NT2/D1 (cell line): ENCODE measurements around the gene CABP4.

Source experiments
- DNase-seq: peaks from one replicate; pipeline ENCODE4 v3.0.0-alpha.2; 2011; ENCODE audit warnings: low read depth, low spot score
- H3K27me3 ChIP-seq: 2 replicates; pipeline ENCODE4 v1.6.0; 2011; ENCODE audit warnings: mild to moderate bottlenecking; ENCODE audit not compliant: insufficient read length, insufficient read depth
- H3K36me3 ChIP-seq: 2 replicates; pipeline ENCODE4 v1.6.1; 2011; ENCODE audit warnings: mild to moderate bottlenecking, low read length, mixed read lengths; ENCODE audit not compliant: insufficient read depth, insufficient read length
- H3K4me1 ChIP-seq: 2 replicates; pipeline ENCODE4 v1.5.1; 2011; ENCODE audit not compliant: insufficient read depth, insufficient read length
- H3K4me3 ChIP-seq: 2 replicates; pipeline ENCODE4 v1.5.1; 2011; ENCODE audit warnings: low read depth; ENCODE audit not compliant: insufficient read length
- H3K9ac ChIP-seq: 2 replicates; pipeline ENCODE4 v1.6.0; 2011; ENCODE audit warnings: low read depth; ENCODE audit not compliant: insufficient read length
- H3K9me3 ChIP-seq: 2 replicates; pipeline ENCODE4 v1.5.1; 2011; ENCODE audit warnings: mild to moderate bottlenecking, low read length; ENCODE audit not compliant: insufficient read depth
- SUZ12 ChIP-seq: IDR thresholded peaks from 2 replicates; pipeline ENCODE4 v1.6.1; 2011; ENCODE audit not compliant: insufficient read length, insufficient read depth; ENCODE audit errors: extremely low read depth
- YY1 ChIP-seq: IDR thresholded peaks from 2 replicates; pipeline ENCODE4 v1.6.1; 2011; ENCODE audit not compliant: insufficient read length, insufficient read depth
- ZNF274 ChIP-seq: IDR thresholded peaks from 2 replicates; pipeline ENCODE4 v1.6.1; 2011; ENCODE audit warnings: mild to moderate bottlenecking, low read depth, low read length

Gene CABP4

GRCh38 chr11:67455054-67455453 lies at the start of gene CABP4:
TSS of gene CABP4 (plus strand) at chr11:67455354. CDS start at chr11:67455424, 70 bp downstream.
- no peak for DNase-seq
- no peak for TF ChIP-seq YY1
- no peak for TF ChIP-seq SUZ12
- no peak for TF ChIP-seq ZNF274
- H3K4me1 ChIP-seq, result peaks cover 16% of the 10 kb centered on the region
- H3K4me3 ChIP-seq, result no peak within 1 kb of the TSS
- peak within 1 kb of the TSS; percentile 62 for H3K9ac ChIP-seq
- H3K36me3 ChIP-seq, result no peaks in the 10 kb centered on the region
- no peaks in the 10 kb centered on the region for H3K9me3 ChIP-seq
- H3K27me3 ChIP-seq, result peaks cover 6% of the 10 kb centered on the region

- Histone ChIP-seq H3K4me1 (peaks cover 38% of the 10 kb centered on the region), H3K9ac (no peak overlapping the region), H3K27me3 (peaks cover 38% of the 10 kb centered on the region), H3K9me3 (no peaks in the 10 kb centered on the region), H3K36me3 (peaks cover under 1% of the 10 kb centered on the region), H3K4me3 (no peak overlapping the region)
- no peak for TF ChIP-seq YY1
- DNase-seq, result no peak
Observed at GRCh38 chr11:67405688-67406339, 49.3 kb upstream of the CABP4 start.

DNA sequence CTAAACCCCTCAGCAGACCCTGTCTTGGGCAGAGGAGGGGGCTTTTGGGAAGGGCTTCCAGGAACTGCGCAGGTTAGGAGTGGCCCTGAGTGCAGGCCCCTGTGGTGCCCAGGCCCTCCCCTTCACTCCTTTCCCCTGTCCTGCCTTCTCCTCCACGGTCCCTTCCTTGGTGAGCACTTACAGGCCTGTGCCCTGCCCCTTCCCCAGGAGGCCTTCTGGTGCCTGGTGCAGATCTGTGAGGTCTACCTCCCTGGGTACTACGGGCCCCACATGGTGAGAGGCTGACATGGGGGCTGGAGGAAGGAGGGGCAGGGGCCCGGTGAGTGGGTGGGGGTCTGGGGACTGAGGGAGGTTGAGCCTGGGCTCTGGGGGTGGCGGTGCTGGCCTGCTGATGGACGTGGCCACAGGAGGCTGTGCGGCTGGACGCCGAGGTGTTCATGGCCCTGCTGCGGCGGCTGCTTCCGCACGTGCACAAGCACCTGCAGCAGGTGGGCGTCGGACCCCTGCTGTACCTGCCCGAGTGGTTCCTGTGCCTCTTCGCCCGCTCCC lies 48.7 kb upstream of the CABP4 start:
- H3K27me3 ChIP-seq, result peaks cover 39% of the 10 kb centered on the region
- H3K9me3 ChIP-seq, result no peaks in the 10 kb centered on the region
- no peaks in the 10 kb centered on the region for H3K36me3 ChIP-seq
- no peak overlapping the region for H3K9ac ChIP-seq
- TF ChIP-seq YY1, result no peak
- TF ChIP-seq SUZ12, result no peak
- no peak for TF ChIP-seq ZNF274
- H3K4me3 ChIP-seq, result no peak overlapping the region
- no peak for DNase-seq
- H3K4me1 ChIP-seq, result peaks cover 44% of the 10 kb centered on the region

DNA sequence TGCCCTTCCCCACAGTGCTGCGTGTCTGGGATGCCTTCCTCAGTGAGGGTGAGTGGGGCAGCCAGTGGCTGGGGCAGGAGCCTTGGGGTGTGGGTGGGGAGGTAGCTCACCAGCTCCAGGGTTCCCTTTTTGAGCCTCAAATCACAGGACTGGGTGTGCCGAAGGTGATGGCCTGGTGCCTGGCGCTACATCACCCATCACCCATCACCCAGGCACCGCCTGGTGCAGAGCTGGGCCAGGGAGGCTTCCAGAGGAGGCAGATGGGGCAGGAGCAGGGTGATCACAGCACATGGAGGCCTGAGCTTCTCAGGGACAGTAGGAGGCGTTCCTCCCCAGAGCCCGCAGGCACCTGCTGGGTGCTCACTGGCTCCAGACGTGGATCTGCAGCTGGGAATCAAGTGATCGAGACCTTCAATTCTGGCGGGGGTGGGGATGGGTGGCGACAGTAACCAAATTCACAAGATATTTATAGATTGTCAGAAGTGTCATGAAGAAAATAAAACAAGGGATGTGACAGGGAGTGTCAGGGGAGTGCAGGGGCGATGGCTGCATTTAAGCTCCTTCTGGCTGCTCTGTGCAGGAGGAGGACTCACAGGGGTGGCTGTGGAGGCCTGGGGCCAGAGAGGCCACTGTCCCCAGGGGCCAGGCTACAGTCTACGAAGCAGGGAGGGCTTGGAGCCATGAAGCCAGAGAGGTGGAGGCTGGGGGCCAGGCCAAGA lies 48.0 kb upstream of the CABP4 start:
- peaks cover 45% of the 10 kb centered on the region for H3K27me3 ChIP-seq
- no peak for TF ChIP-seq YY1
- no peak for TF ChIP-seq ZNF274
- no peak for TF ChIP-seq SUZ12
- no peak overlapping the region for H3K4me3 ChIP-seq
- no peak overlapping the region for H3K9ac ChIP-seq
- no peaks in the 10 kb centered on the region for H3K36me3 ChIP-seq
- no peak for DNase-seq
- H3K4me1 ChIP-seq, result peaks cover 45% of the 10 kb centered on the region
- H3K9me3 ChIP-seq, result no peaks in the 10 kb centered on the region

DNA sequence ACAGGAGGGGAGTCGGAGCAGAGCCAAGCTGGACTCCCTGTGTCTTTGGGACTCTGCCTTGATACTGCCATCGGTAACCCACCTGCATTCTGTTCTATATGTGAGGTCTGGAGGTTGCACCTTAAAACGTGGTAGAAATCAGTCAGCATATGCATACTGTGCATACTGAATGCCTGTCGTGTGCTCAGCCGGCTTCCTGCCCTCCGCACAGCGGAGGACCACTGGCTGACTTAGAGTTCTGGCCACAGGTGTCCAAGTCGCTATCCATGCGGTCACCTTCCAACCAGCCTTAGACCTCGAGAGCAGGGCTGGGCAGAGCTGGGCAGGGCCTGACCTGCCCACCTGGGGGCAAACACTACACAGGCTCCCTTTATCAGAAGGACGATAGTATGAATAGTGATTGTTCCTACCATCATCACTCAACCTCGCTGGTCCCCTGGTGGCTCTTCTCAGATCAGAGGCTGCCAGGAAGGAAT lies 47.4 kb upstream of the CABP4 start:
- peaks cover 50% of the 10 kb centered on the region for H3K4me1 ChIP-seq

DNA sequence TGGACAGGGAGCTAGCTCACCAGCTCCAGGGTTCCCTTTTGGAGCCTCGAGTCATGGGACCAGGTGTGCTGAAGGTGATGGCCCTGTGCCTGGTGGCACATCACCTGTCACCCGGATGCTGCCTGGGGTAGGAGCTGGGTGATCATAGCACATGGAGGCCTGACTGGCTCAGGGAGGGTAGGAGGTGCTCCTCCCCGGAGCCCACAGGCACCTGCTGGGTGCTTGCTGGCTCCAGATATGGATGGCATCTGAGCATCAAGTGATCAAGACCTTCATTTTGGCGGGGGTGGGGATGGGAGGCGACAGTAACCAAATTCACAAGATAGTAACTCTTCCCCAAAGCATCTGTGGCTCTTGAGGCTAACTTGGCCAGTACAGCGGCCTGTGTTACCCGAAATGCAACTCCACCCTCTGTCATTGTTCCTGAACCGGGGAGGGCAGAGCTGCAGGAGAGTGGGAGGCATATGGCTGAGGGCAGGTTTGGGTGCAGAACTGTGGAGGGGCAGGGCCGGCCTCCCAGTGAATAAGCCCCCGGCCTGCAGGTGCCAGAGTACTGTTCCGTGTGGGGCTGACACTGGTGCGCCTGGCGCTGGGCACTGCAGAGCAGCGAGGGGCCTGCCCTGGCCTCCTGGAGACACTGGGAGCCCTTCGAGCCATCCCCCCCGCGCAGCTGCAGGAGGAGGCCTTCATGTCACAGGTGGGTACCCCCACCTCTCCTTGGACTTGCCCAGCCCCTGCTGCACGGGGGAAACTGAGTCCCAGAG lies 46.5 kb upstream of the CABP4 start:
- peaks cover 55% of the 10 kb centered on the region for H3K27me3 ChIP-seq
- no peak for TF ChIP-seq YY1
- no peak for TF ChIP-seq SUZ12
- TF ChIP-seq ZNF274, result no peak
- H3K4me1 ChIP-seq, result peaks cover 53% of the 10 kb centered on the region
- no peak for DNase-seq
- no peaks in the 10 kb centered on the region for H3K36me3 ChIP-seq
- H3K9ac ChIP-seq, result no peak overlapping the region
- H3K9me3 ChIP-seq, result no peaks in the 10 kb centered on the region
- H3K4me3 ChIP-seq, result no peak overlapping the region

More for the DNA sequence above, 47.4 kb upstream of the CABP4 start:
- no peaks in the 10 kb centered on the region for H3K36me3 ChIP-seq
- H3K9me3 ChIP-seq, result no peaks in the 10 kb centered on the region
- no peak for TF ChIP-seq YY1
- no peak for TF ChIP-seq SUZ12
- no peak for TF ChIP-seq ZNF274
- no peak for DNase-seq
- no peak overlapping the region for H3K4me3 ChIP-seq
- no peak overlapping the region for H3K9ac ChIP-seq
- H3K27me3 ChIP-seq, result peaks cover 50% of the 10 kb centered on the region

DNA sequence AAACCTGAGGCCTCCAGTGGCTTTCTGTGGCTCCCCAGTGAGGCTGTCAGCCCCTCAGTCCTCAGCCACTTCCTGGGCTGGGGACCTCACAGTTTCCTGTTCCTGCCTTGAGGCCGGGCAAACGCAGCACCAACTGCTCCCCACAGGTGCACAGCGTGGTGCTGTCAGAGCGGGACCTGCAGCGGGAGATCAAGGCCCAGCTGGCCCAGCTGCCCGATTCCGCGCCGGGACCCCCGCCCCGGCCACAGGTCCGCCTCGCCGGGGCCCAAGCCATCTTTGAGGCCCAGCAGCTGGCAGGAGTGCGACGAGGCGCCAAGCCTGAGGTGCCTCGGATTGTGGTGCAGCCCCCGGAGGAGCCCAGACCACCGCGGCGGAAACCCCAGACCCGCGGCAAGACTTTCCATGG lies 45.9 kb upstream of the CABP4 start:
- H3K9ac ChIP-seq, result no peak overlapping the region
- H3K36me3 ChIP-seq, result no peaks in the 10 kb centered on the region
- no peaks in the 10 kb centered on the region for H3K9me3 ChIP-seq
- TF ChIP-seq ZNF274, result no peak
- no peak for TF ChIP-seq YY1
- no peak for TF ChIP-seq SUZ12
- H3K27me3 ChIP-seq, result peaks cover 55% of the 10 kb centered on the region
- no peak for DNase-seq
- H3K4me3 ChIP-seq, result no peak overlapping the region
- H3K4me1 ChIP-seq, result peaks cover 48% of the 10 kb centered on the region
